ENCODE data around the gene UNC13A.

The UNC13A gene

DNA sequence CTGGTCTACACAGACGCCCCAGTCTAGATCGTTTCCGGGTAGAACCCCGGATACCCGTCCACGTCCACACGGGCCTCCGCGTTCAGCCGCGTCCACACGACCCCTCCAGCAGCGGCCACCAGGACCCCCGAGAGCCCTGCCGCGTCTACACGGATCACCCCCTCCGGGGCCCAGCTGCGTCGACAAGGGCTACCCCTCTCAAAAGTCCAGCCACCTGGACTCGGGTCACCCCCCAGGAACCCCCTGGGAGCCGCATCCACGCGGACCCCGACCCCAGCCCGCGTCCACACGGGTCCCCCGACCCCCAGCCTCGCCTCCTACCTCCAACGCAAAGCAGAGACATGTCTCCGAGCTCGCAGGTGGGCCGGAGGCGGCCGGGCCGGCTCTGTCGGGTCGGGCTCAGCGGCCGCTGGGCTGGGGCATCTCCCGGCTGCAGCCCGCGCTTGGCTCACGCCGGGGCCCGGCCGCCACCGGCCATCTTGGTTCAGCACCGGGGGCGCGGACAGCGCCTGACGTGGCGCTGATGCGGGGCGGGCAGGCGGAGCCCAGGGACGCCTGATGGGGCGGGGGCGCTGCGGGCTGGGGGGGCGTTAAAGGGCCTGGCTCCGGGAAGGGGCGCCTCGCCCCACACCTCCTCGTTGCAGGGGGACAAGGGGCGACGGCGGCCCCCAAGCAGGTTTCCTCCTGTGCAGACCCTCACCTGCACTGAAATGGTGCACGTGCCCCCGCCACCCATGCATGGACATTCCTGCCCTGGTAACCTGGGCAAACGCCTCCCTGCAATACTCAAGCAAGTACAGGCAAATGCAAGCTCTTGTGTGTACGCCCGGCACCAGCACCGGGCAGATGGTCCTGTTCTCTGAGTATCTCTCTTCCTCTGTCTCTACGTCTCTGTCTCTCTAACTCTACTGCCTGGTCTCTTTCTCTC is at the start of gene UNC13A:
Gene UNC13A (minus strand): TSS at position 498 of the 928 bp plus-strand sequence. CDS start 155 bp downstream, at position 343.
- DNase-seq = peak; percentile 41

DNA sequence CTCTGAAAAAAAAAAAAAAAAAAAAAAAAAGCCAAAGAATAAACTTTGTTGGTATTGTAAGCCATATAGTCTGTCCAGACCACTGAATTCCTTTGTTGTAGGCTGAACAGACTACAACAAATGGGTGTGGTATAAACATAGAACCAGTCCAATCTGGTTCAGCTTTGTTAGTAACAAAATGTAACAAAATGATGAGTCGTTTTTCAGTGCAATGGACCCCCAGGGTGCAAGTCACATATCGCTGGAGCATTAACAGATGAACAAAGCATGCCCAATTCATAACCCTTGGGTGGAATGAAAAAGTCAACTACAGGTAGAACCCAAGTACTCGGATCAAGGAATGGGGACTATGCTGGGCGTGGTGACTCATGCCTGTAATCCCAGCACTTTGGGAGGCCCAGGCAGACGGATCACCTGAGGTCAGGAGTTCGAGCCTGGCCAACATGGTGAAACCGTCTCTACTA is 49.6 kb upstream of the UNC13A start:
- no peak for DNase-seq

DNA sequence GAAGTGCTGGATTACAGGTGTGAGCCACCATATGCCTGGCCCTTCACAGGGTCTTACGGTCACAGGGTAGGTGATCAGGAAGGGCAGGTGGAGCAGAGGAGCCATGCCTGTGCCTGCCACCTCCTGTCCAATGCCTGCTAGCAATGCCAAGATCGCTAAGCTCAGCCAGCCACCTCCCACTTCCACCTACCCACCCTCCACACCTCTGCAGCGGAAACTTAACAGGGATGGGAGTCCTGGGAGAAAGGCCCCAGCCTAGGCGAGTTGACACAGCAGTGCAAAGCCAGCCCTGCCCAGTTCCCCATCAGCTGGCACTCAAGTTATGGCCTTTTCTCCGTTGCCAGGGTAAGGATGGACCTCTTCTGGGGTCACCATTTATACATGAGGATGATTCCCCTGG is 47.3 kb upstream of the UNC13A start:
- DNase-seq = no peak

DNA sequence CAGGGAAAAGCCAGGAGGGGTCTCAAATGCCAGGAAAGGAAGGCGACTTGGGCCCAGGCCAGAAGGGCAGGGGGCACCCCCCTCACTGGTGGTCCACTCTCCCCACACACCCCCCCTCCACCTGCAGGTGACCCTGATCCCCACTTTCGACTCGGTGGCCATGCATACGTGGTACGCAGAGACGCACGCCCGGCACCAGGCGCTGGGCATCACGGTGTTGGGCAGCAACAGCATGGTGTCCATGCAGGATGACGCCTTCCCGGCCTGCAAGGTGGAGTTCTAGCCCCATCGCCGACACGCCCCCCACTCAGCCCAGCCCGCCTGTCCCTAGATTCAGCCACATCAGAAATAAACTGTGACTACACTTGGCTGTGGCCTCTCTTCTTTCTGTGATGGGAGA is 46.0 kb upstream of the UNC13A start:
- DNase-seq = no peak

DNA sequence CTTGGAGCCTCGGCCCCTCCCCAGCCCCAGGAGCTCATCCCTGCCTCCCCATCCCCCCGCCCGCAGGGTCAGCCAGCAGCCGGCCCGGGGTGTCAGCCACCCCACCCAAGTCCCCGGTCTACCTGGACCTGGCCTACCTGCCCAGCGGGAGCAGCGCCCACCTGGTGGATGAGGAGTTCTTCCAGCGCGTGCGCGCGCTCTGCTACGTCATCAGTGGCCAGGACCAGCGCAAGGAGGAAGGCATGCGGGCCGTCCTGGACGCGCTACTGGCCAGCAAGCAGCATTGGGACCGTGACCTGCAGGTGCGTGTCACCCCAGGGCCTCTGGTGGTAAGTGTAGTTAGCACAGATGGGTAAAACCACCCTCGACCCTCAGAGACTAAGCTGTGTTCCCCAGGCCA is 45.0 kb upstream of the UNC13A start:
- DNase-seq = no peak

DNA sequence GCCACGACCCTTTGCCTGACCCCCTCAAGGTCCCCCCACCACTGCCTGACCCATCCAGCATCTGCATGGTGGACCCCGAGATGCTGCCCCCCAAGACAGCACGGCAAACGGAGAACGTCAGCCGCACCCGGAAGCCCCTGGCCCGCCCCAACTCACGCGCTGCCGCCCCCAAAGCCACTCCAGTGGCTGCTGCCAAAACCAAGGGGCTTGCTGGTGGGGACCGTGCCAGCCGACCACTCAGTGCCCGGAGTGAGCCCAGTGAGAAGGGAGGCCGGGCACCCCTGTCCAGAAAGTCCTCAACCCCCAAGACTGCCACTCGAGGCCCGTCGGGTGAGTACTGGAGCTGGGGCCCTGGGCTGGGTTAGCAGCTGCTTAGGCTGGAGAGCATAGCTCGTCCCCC is 39.7 kb upstream of the UNC13A start:
- DNase-seq = no peak

DNA sequence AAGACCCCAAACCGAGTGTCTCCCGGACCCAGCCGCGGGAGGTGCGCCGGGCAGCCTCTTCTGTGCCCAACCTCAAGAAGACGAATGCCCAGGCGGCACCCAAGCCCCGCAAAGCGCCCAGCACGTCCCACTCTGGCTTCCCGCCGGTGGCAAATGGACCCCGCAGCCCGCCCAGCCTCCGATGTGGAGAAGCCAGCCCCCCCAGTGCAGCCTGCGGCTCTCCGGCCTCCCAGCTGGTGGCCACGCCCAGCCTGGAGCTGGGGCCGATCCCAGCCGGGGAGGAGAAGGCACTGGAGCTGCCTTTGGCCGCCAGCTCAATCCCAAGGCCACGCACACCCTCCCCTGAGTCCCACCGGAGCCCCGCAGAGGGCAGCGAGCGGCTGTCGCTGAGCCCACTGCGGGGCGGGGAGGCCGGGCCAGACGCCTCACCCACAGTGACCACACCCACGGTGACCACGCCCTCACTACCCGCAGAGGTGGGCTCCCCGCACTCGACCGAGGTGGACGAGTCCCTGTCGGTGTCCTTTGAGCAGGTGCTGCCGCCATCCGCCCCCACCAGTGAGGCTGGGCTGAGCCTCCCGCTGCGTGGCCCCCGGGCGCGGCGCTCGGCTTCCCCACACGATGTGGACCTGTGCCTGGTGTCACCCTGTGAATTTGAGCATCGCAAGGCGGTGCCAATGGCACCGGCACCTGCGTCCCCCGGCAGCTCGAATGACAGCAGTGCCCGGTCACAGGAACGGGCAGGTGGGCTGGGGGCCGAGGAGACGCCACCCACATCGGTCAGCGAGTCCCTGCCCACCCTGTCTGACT is 39.0 kb upstream of the UNC13A start:
- DNase-seq = no peak

DNA sequence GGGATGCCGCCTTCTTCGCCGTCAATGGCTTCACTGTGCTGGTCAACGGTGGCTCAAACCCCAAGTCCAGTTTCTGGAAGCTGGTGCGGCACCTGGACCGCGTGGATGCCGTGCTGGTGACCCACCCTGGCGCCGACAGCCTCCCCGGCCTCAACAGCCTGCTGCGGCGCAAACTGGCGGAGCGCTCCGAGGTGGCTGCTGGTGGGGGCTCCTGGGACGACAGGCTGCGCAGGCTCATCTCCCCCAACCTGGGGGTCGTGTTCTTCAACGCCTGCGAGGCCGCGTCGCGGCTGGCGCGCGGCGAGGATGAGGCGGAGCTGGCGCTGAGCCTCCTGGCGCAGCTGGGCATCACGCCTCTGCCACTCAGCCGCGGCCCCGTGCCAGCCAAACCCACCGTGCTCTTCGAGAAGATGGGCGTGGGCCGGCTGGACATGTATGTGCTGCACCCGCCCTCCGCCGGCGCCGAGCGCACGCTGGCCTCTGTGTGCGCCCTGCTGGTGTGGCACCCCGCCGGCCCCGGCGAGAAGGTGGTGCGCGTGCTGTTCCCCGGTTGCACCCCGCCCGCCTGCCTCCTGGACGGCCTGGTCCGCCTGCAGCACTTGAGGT is 38.1 kb upstream of the UNC13A start:
- DNase-seq = no peak

DNA sequence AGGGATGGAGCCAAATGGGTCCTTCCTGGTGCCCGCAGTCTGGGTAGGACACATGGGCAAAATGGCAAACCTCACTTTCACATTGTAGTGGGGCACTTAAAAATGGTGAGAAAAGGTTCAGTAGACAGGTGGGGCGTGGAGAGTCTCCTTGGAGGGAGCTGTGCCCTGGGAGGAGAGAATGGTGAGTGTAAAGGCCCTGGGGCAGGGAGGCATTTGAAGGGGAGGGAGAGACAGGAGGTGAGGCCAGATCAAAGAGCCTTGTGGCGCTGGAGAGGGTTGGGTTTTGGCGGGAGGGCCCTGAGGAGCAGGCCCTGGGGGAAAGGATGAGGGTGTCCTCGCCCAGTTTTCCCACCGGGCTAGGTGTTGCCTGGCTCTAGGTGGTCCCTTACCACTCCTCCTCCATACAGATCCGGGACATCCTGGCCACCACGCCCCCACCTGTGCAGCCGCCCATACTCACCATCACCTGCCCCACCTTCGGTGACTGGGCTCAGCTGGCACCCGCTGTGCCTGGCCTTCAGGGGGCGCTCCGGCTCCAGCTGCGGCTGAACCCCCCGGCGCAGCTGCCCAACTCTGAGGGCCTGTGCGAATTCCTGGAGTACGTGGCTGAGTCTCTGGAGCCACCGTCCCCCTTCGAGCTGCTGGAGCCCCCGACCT is 37.4 kb upstream of the UNC13A start:
- no peak for DNase-seq

DNA sequence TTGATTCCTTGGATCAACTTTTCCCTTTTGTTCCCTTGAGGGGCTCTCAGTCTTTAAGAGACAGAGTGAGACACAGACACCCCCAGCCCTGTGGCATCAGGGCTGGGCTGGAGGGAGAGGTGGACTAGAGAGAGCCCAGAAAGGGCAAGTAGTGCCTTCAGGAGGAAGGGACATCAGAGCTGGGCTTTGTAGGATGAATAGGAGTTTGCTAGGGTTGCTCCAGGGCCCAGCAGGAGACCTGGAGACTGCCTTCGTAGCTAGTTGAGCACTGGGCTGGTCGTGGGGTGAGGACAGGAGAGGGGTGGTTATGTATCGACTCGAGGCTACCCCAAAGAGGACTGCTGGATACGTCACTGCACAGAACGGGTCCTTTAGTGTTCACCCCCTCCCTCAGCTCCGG is 36.5 kb upstream of the UNC13A start:
- no peak for DNase-seq

DNA sequence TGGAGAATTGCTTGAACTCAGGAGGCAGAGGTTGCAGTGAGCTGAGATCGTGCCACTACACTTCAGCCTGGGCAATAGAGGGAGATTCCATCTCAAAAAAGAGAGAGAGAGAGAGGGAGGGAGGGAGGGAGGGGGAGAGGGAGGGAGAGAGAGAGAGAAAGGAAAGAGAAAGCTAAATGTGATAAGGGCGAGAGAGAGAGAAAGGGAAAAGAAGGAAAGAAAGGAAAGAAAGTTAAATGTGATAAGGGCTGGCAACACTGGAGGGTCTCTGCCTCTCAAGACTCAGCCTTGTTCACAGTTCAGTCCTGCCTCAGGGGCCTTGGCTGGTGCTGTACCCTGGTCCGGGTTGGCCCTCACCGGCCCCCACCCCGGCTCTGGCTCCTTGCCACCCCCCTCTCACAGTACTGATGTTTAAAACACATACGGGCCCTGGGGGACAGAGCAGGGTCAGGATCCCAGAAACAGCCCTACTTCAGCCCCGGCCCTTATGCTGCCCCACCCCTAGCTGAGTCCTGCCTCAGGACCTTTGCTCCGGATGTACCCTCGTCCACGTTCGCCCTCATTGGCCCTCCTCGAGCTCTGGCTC is 34.6 kb upstream of the UNC13A start:
- DNase-seq = no peak

DNA sequence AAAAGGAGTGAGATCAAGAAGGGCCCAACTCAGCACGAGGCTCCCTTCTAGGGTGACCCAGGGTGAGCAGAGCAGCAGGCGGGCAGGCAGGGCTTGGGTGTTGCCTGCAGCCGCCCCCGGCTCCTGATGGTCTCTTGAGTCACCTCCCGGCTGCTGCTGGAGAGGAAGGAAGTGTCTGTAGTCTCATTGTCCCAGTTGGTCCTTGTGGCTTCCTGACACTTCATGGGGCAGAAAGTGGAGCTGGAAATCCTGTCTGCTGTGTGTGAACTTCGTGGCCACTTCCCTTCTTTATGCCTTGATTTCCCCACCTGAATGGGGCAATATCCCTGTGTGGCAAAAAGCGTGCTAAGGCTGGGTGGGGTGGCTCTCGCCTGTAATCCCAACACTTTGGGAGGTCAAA is 33.7 kb upstream of the UNC13A start:
- no peak for DNase-seq

DNA sequence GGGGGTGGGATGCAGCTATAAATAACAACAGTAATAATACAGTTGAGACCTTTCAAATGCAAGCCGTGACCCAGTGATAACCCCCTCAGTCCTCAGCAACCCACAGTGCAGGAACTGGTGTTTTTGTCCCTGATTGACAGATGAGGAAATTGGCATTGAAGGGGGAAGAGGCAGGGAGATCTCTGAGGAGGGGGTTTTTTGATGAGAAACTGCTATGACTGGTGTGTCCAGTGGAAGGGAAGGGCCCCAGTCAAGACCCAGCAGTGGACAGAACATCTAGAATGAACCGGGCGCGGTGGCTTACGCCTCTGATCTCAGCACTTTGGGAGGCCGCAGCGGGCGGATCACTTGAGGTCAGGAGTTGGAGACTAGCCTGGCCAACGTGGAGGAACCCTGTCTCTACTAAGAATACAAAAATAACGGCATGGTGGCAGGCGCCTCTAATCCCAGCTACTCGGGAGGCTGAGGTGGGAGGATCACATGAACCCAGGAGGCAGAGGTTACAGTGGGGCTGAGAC is 33.0 kb upstream of the UNC13A start:
- no peak for DNase-seq

DNA sequence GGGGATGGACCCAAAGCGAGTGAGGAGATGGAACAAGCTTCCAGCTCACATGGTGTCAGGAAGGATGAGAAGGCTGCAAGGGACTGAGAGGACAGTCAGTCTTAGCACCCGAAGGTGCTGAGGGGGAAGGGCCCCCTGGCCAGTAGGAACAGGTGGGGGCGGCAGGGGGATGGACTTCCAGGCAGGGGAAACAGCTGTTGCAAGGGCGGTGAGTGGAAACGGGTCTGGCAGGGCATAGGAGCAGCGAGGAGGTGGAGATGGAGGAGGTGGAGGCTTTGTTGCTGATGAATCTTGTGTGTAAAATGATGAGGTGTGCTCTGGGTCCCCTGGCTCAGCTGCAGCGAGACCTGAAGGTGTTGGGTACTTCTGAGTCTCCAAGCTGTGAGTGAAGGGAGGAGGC is 32.3 kb upstream of the UNC13A start:
- DNase-seq = peak; percentile 3

DNA sequence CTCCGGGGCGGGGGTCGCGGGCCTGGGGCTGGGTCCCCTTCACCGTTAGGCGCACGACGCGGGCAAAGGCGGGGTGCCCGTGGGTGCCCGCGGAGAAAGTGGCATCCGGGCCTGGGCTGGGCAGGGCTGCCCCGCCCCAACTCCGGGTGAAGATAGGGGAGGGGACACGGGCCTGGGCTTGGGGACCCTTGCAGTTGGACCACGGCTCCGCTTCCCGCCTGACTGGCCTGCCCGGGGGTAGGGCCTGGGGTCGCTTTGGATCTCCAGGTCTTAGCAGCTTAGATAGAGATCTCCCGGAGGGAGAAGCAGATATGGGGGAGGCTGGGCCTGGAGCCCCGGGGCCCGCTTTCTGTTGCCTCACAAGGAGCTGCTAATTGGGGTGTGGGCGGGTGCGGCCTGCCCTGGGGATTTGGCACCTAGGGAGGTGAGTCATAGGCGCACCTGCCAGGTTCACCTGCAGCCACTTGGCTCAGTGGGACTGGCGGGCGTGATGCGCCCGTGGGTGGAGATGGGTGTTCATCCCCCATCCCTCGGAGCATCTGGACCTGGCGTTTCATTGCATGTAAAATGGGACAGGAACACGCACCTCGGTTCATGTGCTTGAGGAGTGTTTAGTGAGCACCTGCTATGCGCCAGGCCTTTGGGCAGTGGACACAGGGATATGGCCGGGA is 31.7 kb upstream of the UNC13A start:
- DNase-seq = no peak

DNA sequence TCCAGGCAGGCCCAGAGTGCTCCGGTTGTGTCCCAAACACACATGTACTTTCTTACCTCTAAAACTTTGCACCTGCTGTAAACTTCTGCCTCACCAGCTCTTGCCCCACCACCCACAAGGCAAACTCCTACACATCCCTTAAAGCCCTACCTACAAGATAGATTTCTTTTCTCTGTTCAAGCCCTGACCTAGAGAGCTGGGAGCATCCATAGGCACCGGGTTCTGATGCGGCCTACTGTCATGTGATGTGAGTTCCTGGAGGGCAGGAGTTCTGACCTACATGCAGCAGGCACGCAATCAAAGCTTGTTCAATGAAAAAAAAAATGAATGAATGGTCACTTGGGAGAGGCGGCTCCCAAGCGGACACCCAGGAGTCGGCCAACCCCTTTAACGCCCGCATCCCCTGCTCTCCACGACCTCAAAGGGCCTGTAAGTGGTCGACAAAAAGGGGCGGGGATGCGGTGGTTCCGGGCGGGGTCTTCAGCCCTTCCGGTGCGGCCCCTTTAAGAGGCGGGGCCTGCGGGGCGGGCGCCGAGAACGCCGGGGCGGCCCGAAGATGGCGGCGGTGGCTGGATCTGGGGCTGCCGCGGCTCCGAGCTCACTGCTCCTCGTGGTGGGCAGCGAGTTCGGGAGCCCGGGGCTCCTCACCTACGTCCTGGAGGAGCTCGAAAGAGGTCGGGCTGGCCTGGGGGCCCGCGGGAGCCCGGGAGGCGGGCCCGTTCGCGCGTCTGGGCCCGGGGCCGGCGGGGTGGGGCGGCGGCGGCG is 31.0 kb upstream of the UNC13A start, which contains the start of gene MAP1S:
Gene MAP1S (plus strand): TSS at position 534 of the 765 bp plus-strand sequence. CDS start 23 bp downstream, at position 557.
- DNase-seq = peak; percentile 70

DNA sequence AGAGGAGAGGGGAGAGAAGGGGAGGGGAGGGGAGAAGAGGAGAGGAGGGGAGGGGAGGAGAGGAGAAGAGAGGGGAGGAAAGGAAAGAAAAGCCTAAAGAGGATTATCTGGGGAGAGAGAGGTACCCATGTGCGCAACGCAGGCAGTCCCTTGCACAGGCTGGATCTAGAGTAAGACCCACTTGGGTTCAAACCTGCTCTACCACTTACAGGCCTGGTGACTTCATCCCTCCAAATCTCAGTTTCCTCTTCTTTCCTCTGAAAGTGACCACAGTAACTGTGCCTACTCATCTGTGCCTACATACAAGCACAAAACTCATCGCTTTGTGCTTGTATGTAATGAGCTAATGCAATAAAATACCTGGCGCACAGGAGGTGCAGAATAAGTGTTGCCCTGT is 30.4 kb upstream of the UNC13A start:
- peak; percentile 9 for DNase-seq

DNA sequence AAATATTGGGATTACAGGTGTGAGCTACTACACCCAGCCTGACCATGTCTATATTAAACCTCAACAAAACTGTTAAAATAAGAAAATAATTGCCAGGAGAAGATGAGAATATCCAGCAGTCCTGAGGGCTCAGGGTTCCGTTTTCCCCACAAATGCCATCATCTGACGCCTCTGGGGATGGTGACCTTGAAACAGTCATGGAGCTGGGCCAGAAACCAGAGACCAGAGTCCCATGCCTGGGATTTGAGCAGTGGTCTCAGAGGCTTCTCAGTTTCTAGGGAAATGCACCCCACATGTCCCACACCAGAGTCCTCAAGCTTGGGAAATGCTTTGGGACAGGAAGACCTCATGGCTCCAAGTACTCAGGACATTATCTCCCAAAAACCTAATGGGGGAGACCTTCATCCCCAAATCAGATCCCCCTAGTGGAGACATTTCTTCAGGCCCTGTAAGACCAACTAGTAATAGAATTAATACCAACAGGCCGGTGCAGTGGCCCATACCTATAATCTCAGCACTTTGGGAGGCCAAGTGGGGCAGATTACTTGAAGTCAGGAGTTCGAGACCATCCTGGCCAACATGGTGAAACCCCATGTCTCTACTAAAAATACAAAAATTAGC is 28.3 kb upstream of the UNC13A start:
- no peak for DNase-seq

DNA sequence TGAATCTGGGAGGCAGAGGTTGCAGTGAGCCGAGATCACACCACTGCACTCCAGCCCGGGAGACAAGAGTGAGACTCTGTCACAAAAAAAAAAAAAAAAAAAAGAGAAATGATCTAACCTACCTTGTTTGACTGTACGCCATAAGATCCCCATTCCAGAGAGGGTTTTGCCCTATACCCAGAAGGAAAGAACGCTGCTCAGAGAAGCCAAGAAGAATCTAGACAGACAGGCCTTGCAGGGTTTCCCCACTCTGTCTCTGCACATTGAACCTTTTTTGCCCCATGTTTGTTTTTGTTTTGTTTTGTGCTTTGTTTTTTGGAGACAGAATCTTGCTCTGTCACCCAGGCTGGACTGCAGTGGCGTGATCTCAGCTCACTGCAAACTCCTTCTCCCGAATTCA is 23.7 kb upstream of the UNC13A start:
- DNase-seq = no peak

DNA sequence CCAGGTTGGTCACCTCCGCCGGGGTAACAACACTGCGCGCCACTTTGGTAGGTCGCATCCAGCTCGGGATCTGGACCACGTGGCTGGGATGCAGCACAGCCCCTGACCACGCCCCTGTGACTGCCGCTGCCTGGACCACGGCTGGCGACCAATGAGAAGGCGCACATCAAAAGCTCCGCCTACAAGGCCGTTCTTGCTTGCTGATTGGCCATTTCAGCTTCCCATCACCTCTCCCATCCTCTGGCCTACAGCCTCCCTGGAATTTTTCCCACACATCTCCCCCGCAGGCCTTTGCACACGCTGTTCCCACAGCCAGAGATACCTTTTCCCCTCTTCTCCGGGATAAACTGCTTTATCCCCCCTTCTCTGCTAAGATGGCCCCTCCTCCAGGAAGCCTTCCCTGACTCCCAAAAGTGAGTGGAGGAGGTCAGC is 18.6 kb upstream of the UNC13A start:
- DNase-seq = no peak

Measured in DMS79 treated with DMSO at 0.1 percent for 48 hours (cell line).